ENCODE data around the gene YOD1.

The YOD1 gene

DNA sequence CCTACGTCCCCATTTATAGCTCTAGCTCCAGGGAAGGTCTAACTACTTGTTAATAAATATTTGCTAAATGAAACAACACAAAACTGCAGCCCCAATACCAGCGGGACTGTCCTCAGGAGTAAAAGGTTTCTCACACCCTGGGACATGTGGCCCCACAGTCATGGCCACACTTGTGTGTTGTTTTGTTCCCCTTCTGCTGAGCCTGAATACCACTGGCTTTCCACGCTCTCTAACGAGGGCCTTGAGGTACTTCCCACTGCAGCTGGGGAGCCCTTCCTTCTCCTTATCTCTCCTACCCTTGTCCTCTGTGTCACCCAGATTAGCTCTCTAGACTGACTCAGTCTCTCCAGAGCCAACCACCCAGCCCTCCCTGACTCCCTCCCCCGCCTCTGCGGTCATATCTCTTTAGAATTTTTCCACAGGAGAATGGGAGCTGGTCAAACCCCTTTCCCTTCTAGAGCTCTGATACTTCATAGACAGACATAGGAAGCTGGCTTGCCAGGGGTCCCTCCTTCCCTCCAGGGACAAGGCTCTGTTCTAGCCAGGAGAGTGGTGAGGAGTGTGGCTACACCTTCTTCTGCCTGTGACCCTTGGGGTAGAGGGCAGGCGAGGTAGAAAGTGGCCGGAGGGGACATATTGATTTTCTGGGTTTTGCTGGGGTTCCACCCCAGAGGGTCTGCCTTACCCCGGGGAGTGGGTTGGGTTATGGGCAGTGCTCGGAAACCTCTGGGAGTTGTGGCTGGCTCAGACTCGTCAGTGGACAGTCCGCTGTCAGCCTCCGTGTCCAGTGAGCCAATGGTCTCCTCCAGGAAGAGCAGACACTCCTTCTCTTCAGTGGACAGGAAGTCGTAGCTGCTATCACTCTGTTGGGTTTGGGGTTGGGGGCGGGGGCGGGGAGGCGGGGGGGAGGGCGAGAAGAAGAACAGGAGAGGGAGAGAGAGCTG lies 26.5 kb downstream of the YOD1 start:
- Histone ChIP-seq H3K4me3 (ENCODE audit: low read depth, low read length) (no peak overlapping the region), H3K4me1 (ENCODE audit: control insufficient read depth, insufficient read depth, low read length) (peaks cover 8% of the 10 kb centered on the region), H3K9ac (ENCODE audit: low read depth, low read length) (no peak overlapping the region), H3K9me3 (ENCODE audit: control insufficient read depth, insufficient read depth, low read length) (no peaks in the 10 kb centered on the region), H3K36me3 (ENCODE audit: control insufficient read depth, insufficient read depth, low read length) (no peaks in the 10 kb centered on the region), H3K27ac (ENCODE audit: low read depth, low read length) (no peak overlapping the region), H3K27me3 (ENCODE audit: control insufficient read depth, insufficient read depth, low read length) (no peaks in the 10 kb centered on the region)

DNA sequence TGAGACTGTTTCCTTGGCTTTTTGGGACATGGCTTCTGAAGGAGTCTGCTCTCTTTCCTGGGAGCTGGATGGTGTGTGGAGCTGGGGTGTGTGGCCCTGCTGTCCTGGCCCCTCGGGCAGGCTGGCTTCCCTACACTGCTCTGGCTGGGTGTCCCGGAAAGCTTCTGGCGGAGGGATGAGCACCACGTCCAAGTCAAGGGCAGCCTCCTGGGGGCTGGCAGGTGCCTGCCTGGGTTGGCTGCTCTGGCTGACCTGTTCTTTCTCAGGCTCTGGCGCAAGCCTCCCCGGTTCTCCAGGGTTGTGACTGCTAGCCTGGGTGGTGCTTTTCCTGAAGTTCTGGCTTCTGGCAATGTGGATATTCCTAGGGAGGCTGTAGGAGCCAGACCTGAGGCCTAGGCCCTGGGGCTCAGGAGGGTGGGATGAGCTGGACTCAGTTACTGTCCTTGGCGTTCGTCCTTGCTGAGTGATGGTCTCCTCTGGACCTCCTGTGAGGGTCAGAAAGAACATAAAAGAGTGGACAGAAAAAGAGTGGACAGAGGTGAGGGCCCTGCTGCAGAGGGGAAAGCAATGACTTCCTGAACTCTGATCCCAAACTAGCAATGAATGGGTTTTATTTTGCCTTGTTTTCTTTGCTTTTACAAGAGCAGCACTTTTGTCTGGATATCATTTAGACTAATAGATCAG lies 27.9 kb downstream of the YOD1 start:
- no peak overlapping the region for H3K9ac ChIP-seq (ENCODE audit: low read depth, low read length)
- no peaks in the 10 kb centered on the region for H3K9me3 ChIP-seq (ENCODE audit: control insufficient read depth, insufficient read depth, low read length)
- H3K4me1 ChIP-seq (ENCODE audit: control insufficient read depth, insufficient read depth, low read length) = peaks cover 8% of the 10 kb centered on the region
- H3K4me3 ChIP-seq (ENCODE audit: low read depth, low read length) = no peak overlapping the region
- H3K27me3 ChIP-seq (ENCODE audit: control insufficient read depth, insufficient read depth, low read length) = no peaks in the 10 kb centered on the region
- H3K36me3 ChIP-seq (ENCODE audit: control insufficient read depth, insufficient read depth, low read length) = no peaks in the 10 kb centered on the region
- H3K27ac ChIP-seq (ENCODE audit: low read depth, low read length) = no peak overlapping the region

GRCh38 chr1:207021876-207022596 lies 29.0 kb downstream of the YOD1 start:
- H3K9ac ChIP-seq (ENCODE audit: low read depth, low read length) = no peak overlapping the region
- peaks cover 8% of the 10 kb centered on the region for H3K4me1 ChIP-seq (ENCODE audit: control insufficient read depth, insufficient read depth, low read length)
- no peaks in the 10 kb centered on the region for H3K36me3 ChIP-seq (ENCODE audit: control insufficient read depth, insufficient read depth, low read length)
- no peaks in the 10 kb centered on the region for H3K9me3 ChIP-seq (ENCODE audit: control insufficient read depth, insufficient read depth, low read length)
- no peaks in the 10 kb centered on the region for H3K27me3 ChIP-seq (ENCODE audit: control insufficient read depth, insufficient read depth, low read length)
- no peak overlapping the region for H3K27ac ChIP-seq (ENCODE audit: low read depth, low read length)
- H3K4me3 ChIP-seq (ENCODE audit: low read depth, low read length) = no peak overlapping the region

DNA sequence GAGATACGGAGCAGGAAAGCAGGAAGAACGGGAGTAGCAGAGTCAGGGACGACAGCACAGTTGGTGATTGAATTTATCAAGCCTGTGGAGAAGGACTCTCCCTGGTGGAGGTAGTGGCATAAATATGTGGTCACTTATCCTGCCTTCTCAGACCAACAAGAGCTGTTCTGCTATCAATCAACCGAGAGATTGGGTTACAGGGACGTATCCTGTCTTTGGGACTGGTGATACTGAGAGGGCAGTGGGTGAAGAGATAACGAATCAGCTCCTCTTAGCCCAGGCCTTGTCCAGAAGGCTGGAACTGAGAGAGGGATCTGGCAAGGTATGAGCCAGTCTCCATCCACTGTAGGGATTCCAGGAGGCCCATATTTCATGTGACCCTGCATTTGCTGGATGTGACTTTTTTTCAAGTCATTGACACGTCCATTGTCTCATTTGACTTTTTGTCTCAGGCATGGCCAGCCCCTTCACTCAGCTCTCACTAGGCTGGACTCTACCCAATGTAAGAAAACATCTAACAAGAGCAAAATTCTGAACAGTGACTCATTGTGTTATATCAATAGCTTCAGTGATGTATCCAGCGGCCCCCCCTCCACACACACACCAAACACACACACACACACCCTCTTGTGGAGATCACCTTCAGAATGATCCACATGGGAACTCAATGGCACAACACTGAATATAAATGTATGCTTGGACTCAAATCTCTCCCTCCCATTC lies 29.7 kb downstream of the YOD1 start:
- H3K4me3 ChIP-seq (ENCODE audit: low read depth, low read length) = no peak overlapping the region
- no peaks in the 10 kb centered on the region for H3K36me3 ChIP-seq (ENCODE audit: control insufficient read depth, insufficient read depth, low read length)
- H3K27ac ChIP-seq (ENCODE audit: low read depth, low read length) = no peak overlapping the region
- no peaks in the 10 kb centered on the region for H3K9me3 ChIP-seq (ENCODE audit: control insufficient read depth, insufficient read depth, low read length)
- H3K9ac ChIP-seq (ENCODE audit: low read depth, low read length) = no peak overlapping the region
- H3K27me3 ChIP-seq (ENCODE audit: control insufficient read depth, insufficient read depth, low read length) = no peaks in the 10 kb centered on the region
- H3K4me1 ChIP-seq (ENCODE audit: control insufficient read depth, insufficient read depth, low read length) = peaks cover 8% of the 10 kb centered on the region

DNA sequence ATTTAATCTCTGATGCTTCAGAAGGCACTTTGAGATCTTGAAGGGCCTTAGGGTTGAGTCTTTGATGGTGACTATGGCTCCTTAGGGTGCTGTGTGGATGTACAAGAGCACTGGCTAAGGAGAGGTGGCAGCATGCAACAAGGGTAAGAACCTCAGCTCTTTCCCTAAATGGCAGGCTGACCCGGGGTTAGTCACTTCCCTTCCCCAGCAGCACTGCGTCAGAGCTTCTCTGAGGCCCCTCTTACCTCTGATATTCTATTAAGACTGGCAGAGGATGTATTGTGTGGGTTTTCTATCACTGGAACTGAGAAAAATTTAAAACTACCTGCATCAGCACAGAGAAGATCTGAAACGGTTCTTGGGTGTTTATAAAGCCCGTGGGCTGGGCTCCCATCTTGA lies 30.3 kb downstream of the YOD1 start:
- no peak overlapping the region for H3K9ac ChIP-seq (ENCODE audit: low read depth, low read length)
- no peaks in the 10 kb centered on the region for H3K27me3 ChIP-seq (ENCODE audit: control insufficient read depth, insufficient read depth, low read length)
- H3K4me3 ChIP-seq (ENCODE audit: low read depth, low read length) = no peak overlapping the region
- peaks cover 7% of the 10 kb centered on the region for H3K4me1 ChIP-seq (ENCODE audit: control insufficient read depth, insufficient read depth, low read length)
- H3K9me3 ChIP-seq (ENCODE audit: control insufficient read depth, insufficient read depth, low read length) = no peaks in the 10 kb centered on the region
- H3K27ac ChIP-seq (ENCODE audit: low read depth, low read length) = no peak overlapping the region
- no peaks in the 10 kb centered on the region for H3K36me3 ChIP-seq (ENCODE audit: control insufficient read depth, insufficient read depth, low read length)

- Histone ChIP-seq H3K9me3 (ENCODE audit: control insufficient read depth, insufficient read depth, low read length) (no peaks in the 10 kb centered on the region), H3K4me1 (ENCODE audit: control insufficient read depth, insufficient read depth, low read length) (peaks cover 2% of the 10 kb centered on the region), H3K4me3 (ENCODE audit: low read depth, low read length) (no peak overlapping the region), H3K27me3 (ENCODE audit: control insufficient read depth, insufficient read depth, low read length) (no peaks in the 10 kb centered on the region), H3K9ac (ENCODE audit: low read depth, low read length) (no peak overlapping the region), H3K27ac (ENCODE audit: low read depth, low read length) (no peak overlapping the region), H3K36me3 (ENCODE audit: control insufficient read depth, insufficient read depth, low read length) (no peaks in the 10 kb centered on the region)
These were observed 30.8 kb downstream of the YOD1 start for GRCh38 chr1:207020065-207020708.

GRCh38 chr1:207019661-207020060 lies 31.3 kb downstream of the YOD1 start:
- Histone ChIP-seq H3K36me3 (ENCODE audit: control insufficient read depth, insufficient read depth, low read length) (no peaks in the 10 kb centered on the region), H3K9ac (ENCODE audit: low read depth, low read length) (no peak overlapping the region), H3K9me3 (ENCODE audit: control insufficient read depth, insufficient read depth, low read length) (no peaks in the 10 kb centered on the region), H3K4me1 (ENCODE audit: control insufficient read depth, insufficient read depth, low read length) (no peaks in the 10 kb centered on the region), H3K27me3 (ENCODE audit: control insufficient read depth, insufficient read depth, low read length) (no peaks in the 10 kb centered on the region), H3K27ac (ENCODE audit: low read depth, low read length) (no peak overlapping the region), H3K4me3 (ENCODE audit: low read depth, low read length) (no peak overlapping the region)

DNA sequence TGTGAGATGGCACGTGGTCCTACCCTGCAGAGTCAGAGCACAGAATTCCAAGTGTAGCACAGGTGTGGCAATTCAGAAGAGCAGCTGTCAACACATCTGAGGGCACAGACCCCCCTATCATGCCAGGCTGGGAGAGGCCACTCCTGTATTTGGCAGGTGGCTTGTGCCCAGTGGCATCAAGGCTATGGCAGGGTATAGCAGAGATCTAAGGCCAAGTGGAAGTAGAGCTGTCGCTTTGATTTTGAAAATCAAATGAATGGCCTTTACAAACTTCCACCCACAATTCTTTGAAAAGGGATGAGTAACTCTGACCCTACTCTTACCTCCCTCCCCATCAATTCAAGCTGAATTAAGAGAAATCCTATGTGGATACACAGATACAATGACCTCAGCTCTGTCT lies 31.8 kb downstream of the YOD1 start:
- Histone ChIP-seq H3K4me1 (ENCODE audit: control insufficient read depth, insufficient read depth, low read length) (no peaks in the 10 kb centered on the region), H3K36me3 (ENCODE audit: control insufficient read depth, insufficient read depth, low read length) (no peaks in the 10 kb centered on the region), H3K27me3 (ENCODE audit: control insufficient read depth, insufficient read depth, low read length) (no peaks in the 10 kb centered on the region), H3K4me3 (ENCODE audit: low read depth, low read length) (no peak overlapping the region), H3K27ac (ENCODE audit: low read depth, low read length) (no peak overlapping the region), H3K9ac (ENCODE audit: low read depth, low read length) (no peak overlapping the region), H3K9me3 (ENCODE audit: control insufficient read depth, insufficient read depth, low read length) (no peaks in the 10 kb centered on the region)

DNA sequence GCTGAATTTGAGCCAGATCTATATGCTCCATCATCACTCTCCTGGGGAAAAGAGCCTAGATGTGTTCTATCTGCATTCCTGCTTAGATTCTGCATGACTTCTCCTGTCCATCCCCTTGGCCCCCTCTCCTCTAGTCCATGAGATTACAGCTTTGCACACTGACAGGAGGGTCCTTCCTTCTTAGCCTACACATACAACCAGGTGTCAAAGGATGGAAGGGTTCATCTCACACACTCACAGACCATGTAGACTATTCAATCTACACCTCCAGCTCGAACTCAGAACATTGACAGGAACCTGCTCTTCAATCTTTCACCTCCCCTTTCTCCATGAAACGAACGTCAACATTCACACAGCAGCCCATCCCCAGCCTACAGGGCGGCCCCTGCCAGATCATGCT lies 32.3 kb downstream of the YOD1 start:
- Histone ChIP-seq H3K27me3 (ENCODE audit: control insufficient read depth, insufficient read depth, low read length) (no peaks in the 10 kb centered on the region), H3K27ac (ENCODE audit: low read depth, low read length) (no peak overlapping the region), H3K9ac (ENCODE audit: low read depth, low read length) (no peak overlapping the region), H3K36me3 (ENCODE audit: control insufficient read depth, insufficient read depth, low read length) (no peaks in the 10 kb centered on the region), H3K4me1 (ENCODE audit: control insufficient read depth, insufficient read depth, low read length) (no peaks in the 10 kb centered on the region), H3K4me3 (ENCODE audit: low read depth, low read length) (no peak overlapping the region), H3K9me3 (ENCODE audit: control insufficient read depth, insufficient read depth, low read length) (no peaks in the 10 kb centered on the region)
